ELF-1 (cell line): ENCODE results near the gene HEXA.
A peak's percentile ranks its signal among the peaks of the same experiment; 100 is the strongest.

Experiments used
- DNase-seq: peaks from one replicate; pipeline ENCODE4 v3.0.0-alpha.2; 2016; ENCODE audit warnings: low read depth, low spot score

Gene HEXA

DNA sequence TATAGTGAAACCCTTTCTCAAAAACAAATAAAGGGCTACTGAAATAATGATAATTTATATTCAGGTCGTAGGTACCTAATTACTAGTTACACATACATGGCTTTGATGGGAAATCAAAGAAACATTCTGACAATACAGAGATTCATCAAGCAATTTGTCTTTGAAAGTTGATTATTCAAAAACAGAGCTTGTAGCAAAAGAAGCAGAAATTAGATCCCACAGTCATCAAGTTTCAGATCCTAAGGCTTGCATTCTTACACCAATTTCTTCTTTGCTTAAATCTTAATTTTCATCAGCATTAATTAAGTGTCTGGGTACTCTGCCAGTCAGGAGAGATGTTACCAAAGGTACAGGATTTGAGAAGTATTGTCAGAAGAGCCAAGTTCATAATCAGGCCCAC is 1.5 kb upstream of the HEXA start:
- DNase-seq = no peak

DNA sequence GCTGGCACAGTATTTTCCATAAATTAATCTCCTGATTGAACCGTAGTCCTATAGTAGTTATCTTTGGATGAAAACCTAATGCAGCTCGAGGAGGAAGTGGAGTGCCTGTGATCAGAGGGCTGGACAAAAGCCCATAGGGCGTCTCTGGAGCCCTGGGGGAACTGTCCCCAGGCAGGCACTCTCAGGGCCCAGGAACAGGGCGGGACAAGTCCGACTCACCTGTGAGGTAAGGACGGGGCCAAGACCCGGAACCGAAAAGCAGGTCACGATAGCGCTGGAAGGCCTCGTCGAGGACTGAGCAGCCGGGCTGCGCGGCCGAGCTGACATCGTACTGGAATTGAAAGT is 341 bp downstream of the HEXA start:
- DNase-seq = no peak

DNA sequence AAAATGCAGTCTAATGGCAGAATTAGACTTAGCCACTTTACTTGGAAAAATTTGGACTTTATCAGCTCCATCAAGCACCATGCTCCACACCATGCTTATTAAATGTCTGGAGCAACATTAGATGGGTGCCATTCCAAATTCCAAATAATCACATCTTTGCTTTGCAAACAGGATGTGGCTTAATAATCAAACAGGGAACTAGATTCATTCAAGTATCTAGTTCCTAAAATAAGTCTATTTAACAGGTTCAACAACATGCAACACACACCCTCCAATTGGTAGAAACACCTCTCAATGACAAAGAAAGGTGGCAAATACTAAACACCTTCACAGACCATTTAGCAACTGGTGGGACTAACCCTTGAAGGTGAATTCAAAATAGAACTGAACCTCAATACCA is 3.5 kb downstream of the HEXA start:
- DNase-seq = no peak

DNA sequence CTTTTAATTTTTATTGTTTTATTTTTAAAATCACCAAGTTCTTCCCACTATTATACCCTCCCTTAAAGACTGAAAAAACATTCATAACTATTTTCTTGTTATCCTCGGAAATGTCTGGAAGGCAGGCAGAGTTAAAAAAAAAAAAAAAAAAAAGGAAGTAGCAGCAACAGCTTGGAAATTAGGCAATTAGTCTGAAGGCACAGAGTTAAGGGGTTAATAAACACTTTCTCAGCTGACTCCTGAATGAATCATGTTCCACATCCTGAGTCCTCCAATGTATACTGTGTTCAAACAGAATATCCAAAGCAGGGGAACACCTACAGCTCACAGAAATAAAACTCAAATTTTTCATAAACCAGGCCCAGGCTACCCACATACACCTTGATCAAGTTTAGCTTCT is 5.8 kb downstream of the HEXA start:
- no peak for DNase-seq

DNA sequence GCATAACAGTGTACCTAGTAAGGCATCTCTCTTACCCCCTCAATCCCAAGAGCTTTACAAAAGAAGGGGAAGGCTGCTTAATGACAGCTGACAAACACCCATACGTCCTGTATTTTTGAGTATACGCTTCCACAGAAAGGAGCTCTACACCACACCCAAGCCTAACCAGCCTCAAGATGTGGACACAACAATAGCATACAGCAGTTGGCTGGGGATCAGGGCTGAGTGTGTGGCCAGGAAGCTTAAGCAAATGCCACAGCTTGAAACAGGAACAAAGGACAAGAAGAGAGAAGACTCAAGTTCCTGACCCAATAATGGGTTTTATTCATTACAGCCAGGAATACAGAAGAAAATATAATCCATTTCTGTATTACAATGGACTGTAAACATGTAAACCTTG is 6.9 kb downstream of the HEXA start:
- DNase-seq = no peak

DNA sequence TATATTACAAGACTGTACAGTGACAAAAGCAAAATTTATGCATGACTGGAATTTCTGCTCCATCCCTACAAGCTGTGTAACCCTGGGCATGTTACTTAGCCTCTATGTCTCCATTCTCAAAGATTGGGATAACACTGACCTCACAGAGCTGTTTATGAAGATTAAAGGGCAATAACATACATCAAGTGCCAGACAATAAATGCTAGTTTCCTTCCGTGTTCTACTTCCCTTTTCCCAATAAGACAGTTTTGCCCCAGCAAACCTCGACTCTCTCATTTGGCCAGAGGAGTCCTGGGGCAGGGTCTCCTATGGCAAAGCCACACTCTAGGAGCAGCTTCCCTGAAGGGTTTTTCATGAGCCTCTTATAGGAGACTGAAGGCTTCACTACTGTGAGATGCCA is 7.5 kb downstream of the HEXA start:
- no peak for DNase-seq

DNA sequence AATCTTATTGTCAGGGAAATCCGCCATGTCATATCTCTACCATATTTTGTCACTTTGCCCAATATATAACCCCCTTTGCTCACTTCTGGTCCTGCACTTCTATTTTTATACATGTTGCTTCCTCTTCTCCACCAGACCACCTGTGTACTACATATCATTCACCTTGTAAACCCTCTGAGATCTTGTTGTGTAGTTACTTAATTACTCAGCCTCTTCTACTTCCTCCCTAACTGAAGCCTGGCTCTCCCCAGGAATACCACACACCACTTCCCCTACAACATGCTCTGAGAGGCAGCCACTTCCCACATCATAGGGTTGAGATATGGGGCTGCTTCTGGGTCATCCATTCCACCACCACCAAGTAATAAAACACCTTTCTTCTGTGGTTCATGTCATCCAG is 10.0 kb downstream of the HEXA start:
- DNase-seq = no peak

DNA sequence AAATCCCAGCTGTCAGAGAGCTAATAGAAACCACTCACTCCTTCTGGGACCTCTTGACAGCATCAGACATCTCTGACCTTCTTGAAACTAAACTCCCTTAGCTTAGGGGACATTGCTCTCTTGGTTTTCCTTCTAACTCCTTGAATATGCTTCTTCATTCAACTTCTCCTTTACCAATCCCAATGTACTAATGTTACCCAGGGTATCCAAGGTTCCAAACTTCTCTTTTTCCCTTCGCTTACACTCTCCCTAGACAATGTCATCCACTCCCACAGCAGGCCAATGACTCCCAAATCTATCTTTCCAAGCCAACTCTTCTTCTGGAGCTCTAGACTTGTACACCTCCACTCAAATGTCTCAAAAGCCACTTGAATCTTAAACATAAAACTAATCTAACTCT is 14.6 kb downstream of the HEXA start:
- DNase-seq = no peak

DNA sequence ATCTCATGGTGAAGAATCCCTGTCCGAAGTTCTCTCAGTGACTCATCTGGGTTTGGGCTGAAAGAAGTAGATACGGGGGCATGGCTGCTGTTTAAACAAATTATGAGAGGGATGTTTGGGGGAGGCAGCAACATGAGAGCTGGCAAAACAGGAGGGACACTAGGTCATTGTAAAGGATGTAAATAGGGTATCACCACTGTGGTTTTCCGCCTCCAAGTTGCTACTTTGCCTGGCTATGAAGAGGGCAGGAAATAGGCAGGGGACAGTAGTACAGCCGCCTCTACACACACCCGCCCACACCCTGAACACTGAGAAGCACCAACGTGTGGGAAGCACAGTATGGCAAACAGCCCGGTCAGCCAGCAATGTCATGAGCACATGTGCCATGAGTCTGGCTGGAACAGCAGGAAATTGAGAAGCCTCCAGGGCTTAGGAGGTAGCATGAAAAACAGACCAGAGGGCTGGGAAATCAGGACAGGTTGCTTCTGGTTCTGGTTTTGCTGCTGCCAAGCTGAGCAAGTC is 17.1 kb downstream of the HEXA start:
- peak; percentile 79 for DNase-seq

DNA sequence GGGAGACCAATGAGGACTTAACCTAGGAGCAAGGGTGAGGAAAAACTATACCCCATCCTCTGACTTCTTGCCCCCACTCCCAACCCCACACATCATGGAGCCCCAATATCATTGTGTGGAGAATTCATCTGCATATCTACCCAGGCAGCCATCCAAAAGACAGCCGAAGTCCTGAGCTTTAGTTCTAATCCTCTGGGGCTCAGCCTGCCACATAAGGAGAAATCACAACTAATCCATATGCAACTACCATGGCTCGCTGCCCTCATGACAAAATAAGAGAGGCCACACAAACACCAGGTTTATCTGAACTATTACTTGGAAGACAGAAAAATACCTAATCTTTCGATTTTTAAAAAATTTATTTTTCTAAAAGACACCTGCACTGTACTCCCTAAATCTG is 17.7 kb downstream of the HEXA start:
- no peak for DNase-seq

DNA sequence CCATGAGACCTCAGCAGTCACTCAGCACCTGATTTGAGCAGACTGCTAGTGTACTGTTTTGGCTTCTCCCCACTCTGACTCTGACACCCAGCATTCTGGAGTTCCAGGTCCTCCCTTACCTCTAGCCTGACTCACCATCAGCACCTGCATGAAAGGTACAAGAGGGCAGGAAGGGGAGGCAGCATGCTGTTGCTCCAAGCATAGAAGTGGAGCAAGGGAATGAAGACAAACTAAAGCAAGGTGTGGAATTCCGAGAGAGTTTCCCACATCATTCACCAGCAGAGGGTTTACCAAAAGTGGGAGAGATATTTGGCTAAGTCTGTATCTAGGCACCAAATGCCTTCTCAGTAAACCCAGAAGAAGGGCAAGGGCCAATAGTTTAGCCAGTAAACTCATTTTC is 21.3 kb downstream of the HEXA start:
- DNase-seq = no peak

DNA sequence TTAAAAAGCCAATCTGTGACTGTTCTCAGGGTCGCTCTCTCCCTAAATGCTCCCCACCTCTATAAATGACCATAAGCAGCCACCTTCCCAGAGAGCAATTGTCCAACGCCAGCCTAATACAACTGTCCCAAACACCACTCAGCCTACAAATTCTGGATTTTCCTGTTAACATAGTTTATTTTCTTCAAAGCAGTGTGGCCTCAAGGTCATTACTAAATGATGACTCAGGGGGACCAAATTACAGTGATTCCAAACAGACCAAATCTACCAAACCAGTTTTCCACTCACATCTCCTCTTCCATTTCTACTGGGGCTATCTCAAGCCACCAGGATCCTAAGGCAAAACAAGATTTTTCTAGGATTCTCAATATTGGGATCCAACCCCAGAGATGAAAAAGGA is 22.5 kb downstream of the HEXA start:
- no peak for DNase-seq

DNA sequence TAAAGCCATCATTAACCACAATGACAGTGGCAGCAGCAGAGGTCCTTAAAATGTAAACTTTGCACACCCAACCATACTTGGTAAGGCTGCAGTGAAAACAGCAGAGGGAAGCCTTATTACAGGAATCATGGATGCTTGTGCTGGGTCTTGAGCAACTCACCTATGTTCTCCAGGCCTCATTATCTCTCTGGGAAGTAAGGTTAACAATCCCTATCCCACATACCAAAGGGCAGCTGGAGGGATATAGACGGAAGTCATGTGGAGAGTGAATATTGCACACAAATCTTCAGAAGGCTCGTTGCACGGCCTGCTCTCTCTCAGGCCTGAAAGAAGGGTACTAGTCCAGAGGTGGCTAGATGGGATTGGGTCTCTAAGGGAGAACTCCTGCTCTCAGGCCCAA is 30.0 kb downstream of the HEXA start:
- DNase-seq = no peak

DNA sequence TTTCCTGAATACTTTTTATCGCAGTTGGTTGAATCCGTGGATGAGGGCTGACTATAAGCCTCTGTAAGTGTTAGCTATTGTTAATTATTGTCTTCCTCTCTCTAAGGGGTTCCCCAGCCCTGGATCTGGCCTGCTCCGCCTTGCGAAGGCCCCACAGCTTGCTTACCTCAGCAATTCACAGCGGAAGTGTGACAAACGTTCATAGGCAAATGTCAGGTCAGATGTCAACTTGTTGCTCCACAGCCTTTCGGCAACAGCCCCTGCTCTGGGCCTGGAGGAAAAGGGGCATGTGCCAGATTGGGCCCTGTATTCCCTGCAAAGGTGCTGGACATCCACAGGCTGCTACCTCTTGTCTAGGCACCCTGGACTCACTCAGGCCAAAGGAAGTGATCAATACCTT is 30.5 kb downstream of the HEXA start:
- DNase-seq = no peak

DNA sequence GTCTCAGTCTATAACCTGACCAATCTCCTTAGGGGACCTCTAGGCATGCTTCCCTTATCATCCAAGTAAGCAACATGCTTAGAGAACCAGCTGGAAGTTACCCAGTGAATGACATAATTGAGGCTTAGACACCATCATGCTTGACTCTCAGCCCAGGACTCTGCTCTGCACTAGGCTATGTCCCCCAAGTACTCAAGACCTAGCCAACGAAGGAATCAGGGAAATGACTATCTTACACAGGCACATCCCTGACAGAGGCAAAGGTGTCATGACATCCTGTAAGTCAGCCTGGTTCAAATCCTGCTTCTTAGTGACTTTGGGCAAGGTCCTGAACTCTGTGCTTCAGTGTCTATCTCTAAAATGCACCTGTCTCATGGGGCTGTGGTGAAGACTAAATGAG is 31.2 kb downstream of the HEXA start:
- DNase-seq = no peak

DNA sequence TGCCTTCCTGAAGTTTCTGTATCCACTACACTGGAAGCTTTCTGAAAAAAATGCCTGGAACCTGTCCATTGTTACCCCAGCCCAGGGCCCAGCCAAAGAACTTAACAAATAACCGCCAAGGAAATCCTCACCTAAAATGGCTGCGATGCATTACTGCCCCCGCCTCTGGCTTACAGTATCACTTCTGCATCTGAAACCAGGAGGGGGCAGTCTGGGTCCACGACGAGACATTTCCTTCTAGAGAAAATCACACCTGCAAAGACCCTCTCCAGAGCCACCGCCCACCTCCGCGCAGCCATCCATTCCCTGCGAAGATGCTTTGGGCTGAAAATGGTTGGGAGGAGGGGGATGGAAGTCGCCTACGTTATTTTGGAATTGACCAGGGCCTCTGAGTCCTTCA is 33.4 kb downstream of the HEXA start:
- peak; percentile 78 for DNase-seq

DNA sequence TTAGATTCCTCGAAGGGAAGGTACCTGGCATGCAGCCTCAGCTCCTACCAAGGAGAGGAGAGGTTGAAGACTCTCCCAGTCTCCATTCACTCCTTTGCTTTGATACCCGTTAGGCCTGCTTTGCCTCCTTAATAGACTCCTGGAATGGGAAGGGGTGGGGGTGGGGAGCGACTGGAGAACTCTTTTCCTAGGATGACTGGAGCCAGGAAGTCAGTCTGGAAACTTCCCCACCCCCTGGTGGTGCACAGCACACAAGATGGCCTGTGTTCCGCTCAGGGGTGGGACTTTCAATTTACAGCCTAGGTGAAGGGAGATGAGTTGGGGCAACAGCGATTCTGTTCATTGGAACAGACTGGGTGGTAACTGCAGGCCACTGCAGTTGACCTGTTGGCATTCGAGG is 34.5 kb downstream of the HEXA start:
- DNase-seq = peak; percentile 83

DNA sequence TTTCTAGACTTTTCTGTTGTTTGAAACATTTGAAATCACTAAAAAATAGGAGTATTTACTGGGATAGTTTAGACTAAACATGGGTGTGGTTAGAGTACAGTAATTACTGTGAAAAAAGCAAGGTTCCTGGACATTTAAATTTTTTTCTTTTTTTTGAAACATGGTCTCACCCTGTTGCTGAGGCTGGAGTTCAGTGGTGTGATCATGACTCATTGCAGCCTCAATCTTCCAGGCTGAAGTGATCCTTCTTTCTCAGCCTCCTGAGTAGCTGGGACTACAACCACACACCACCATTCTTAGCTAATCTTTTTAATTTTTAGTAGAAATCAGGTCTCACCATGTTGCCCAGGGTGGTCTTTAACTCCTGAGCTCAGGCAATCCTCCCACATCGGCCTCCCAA is 35.4 kb downstream of the HEXA start:
- DNase-seq = no peak

DNA sequence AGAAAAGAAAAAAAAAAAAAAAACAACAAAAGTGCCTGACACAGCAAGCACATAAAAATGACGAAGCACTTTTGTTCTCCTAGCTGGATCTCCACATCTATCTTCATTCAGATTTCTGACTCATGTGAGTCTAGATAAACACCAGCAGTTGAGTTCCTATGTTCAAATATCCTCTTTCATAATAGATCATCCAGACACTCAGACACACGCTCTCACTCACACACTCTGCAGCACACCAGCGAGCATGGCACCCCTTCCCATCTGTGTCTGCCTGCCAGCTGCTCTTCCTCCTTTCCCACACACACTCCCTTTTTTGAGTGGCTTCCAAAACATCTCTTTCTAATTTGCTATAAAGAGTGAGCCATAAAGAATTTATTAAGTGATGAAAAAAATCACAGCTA is 36.0 kb downstream of the HEXA start:
- DNase-seq = no peak

DNA sequence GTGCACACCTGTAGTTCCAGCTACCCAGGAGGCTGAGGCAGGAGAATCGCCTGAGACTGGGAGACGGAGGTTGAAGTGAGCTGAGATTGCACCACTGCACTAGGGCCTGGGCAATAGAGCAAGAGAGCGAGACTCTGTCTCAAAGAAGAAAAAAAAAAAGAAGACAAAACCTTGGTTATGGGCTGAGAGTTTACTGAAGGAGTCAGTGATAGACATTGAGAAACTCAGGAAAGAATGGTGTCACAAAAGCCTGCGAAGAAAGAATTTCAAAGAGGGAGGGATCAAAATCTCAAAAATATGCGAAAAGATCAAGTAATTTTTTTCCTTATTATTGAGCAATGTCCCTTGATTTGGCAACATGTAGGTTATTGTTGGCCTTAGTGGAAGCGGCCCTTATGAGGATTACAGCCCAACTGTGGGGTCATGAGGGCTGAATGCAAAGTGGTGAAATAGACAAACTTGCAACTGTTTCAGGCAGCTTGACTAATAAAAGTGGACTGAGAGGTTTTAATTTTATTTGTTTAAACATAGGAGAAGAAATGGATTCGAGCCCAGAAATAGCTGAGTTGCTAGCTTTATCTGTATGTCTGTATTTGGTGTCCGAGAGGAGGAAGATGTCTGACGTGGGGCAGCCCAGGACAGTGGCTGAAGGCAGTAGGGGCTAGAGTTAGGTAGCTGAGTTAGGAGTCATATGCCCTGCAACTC is 37.0 kb downstream of the HEXA start:
- no peak for DNase-seq

DNA sequence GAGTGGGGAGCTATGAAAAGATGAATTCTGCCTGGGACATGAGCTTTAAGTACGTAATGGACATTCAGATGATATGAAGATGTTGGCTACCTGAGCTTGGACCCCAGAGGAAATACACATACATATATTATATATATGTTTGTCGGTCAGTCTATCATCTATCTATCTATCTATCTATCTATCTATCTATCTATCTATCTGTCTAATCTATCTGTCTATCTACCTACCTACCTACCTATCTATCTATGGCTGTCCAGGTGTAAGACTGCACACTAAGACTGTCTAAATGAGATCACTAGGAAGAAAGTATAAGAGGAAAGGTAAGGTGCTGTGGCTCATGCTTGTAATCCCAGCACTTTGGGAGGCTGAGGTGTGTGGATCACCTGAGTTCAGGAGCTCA is 37.7 kb downstream of the HEXA start:
- DNase-seq = no peak

DNA sequence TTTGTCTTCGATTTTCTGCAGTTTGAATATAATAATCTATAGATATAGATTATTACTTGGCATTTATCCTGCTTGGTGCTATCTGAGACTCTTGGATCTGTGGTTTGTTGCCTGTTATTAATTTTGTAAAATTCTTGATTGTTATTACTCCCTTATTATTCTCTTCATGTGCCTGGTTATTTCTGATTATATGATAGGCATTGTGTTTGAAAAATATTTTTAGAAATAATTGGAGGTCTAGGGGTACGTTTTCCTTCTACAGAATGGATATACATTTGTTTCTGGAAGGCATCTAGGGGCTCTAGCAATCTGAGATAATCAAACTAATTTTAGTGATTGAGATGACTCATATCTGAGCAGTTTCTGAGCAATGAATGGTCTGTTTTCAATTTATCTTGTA is 41.0 kb downstream of the HEXA start:
- DNase-seq = no peak

DNA sequence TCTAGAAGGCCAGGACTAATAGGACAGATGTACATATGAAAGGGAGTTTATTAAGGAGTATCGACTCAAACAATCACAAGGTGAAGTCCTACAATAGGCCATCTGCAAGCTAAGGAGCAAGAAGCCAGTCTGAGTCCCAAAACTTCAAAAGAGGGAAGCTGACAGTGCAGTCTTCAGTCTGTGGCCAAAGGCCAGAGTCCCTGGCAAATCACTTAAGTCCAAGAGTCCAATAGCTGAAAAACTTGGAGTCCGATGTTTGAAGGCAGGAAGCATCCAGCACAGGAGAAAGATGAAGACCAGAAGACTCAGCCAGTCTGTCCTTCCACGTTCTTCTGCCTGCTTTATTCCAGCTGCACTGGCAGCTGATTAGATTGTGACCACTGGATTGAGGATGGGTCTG is 44.8 kb downstream of the HEXA start:
- no peak for DNase-seq

DNA sequence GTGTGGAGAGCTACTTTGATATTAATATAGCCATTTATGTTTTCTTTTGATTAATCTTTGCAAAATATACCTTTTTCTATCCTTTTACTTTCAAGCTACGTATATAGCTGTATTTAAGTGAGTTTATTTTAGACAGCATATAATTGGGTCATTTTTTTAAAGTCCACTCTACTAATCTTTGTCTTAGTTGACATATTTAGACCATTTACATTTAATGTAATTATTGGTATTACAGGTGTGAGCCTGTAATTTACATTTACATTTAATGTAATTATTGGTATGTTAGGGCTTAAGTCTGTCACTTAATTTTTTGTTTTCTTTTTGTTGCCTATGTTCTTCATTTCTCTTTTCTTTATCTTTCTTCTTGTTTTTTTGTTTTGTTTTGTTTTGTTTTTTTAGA is 52.1 kb downstream of the HEXA start:
- DNase-seq = no peak
